H1 (cell line): Measurements from ENCODE around the gene COL6A2.

Experiments used
- BRCA1 ChIP-seq: IDR thresholded peaks from 2 replicates; pipeline ENCODE4 v1.6.1; 2012; ENCODE audit warnings: low read depth, low read length, improper control_type of control experiment
- EGR1 ChIP-seq: IDR thresholded peaks from 2 replicates; pipeline ENCODE4 v1.6.1; 2011; ENCODE audit warnings: low read depth, low read length, borderline replicate concordance
- EP300 ChIP-seq, 2 experiments: IDR thresholded peaks; 1 replicate in 1 of 2; 2 replicates in 1 of 2; pipeline ENCODE4 v1.6.1; 2011 to 2012; ENCODE audit warnings: low read depth in 2 of 2, low read length in 2 of 2, mild to moderate bottlenecking in 2 of 2, borderline replicate concordance in 1 of 2, inconsistent platforms in 1 of 2, moderate library complexity in 1 of 2
- EZH2 ChIP-seq: fragments of 200-600 bp; sonication (generic); IDR thresholded peaks from 2 replicates; pipeline ENCODE4 v1.7.1; 2012; ENCODE audit warnings: low read depth, mild to moderate bottlenecking, moderate library complexity, low read length, inconsistent platforms; ENCODE audit not compliant: severe bottlenecking
- MAFK ChIP-seq: IDR thresholded peaks from 2 replicates; pipeline ENCODE4 v1.6.1; 2012; ENCODE audit warnings: low read depth, mild to moderate bottlenecking, improper control_type of control experiment, low read length
- POLR2A ChIP-seq, 2 experiments: IDR thresholded peaks; 1 replicate in 1 of 2; 2 replicates in 1 of 2; pipeline ENCODE4 v1.6.1; 2011; ENCODE audit warnings: low read depth in 2 of 2, low read length in 2 of 2, mild to moderate bottlenecking in 2 of 2; ENCODE audit errors: control extremely low read depth in 1 of 2
- POLR2AphosphoS5 ChIP-seq: IDR thresholded peaks from 2 replicates; pipeline ENCODE4 v1.6.1; 2011; ENCODE audit warnings: low read depth, low read length
- RFX5 ChIP-seq: IDR thresholded peaks from 2 replicates; pipeline ENCODE4 v1.6.1; 2011; ENCODE audit warnings: low read depth, low read length, improper control_type of control experiment, borderline replicate concordance
- YY1 ChIP-seq: IDR thresholded peaks from 2 replicates; pipeline ENCODE4 v1.6.1; 2011; ENCODE audit warnings: low read depth, mild to moderate bottlenecking, low read length
- ZNF274 ChIP-seq: IDR thresholded peaks from 2 replicates; pipeline ENCODE4 v1.7.0; 2012; ENCODE audit warnings: low read length, borderline replicate concordance; ENCODE audit errors: extremely low read depth
- TF ChIP-seq, protein P1 (sequence below), 3 experiments: IDR thresholded peaks; 1 replicate in 2 of 3; 2 replicates in 1 of 3; pipeline versions ENCODE4 v1.5.1 to v1.6.1; 2011; ENCODE audit warnings: low read length in 3 of 3, mild to moderate bottlenecking in 3 of 3, inconsistent platforms in 2 of 3, low read depth in 1 of 3, moderate library complexity in 1 of 3; ENCODE audit not compliant: insufficient read depth in 1 of 3; ENCODE audit errors: control extremely low read depth in 1 of 3
- TF ChIP-seq, protein P2 (sequence below): IDR thresholded peaks from 2 replicates; pipeline ENCODE4 v1.6.1; 2012; ENCODE audit warnings: inconsistent platforms
- TF ChIP-seq, protein P3 (sequence below): IDR thresholded peaks from 2 replicates; pipeline ENCODE4 v1.6.1; 2012; ENCODE audit warnings: inconsistent platforms
- TF ChIP-seq, protein P4 (sequence below): IDR thresholded peaks from 2 replicates; pipeline ENCODE4 v1.6.1; 2011; ENCODE audit warnings: low read depth, mild to moderate bottlenecking, low read length; ENCODE audit not compliant: insufficient read depth

DNA sequence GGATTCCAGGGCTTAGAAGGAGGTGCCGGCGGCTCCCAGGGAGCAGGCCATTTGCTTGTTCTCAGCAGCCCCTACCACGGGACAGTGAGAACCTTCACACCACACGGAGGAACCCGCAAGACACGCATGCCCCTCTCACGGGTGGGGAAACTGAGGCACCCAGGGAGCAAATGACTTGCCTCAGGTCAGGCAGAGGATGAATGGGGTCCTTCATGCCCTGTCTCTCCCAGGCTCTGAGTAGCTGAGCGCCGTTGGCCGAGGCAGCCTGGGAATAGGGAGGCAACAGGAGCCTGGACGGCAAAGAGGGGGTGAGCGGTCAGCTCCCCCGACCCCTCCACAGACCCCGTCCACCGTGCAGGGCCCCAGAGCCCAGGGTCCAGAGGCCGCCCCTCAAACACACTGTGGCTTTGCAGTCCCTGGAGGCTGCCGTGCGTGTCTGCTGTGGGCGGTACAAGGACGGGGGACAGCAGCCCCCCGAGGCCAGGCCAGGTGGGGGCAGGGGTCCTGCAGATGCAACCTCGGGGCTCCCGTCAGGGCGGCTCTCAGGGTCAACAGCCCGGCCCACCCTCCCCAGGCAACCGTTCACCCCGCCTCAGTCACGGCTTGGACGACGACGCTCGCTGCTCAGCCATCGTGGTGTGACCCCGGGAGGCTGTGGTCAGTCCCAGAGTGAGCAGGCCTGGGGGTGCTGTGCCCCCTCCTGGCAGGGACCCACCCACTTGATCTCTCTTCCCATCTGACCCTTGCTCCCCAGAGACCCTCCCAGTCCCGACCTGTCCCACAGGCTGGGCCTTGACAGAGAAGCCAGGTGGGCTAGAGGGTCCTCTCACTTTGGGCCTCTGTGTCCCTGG is 15.8 kb upstream of the COL6A2 start:
- TF ChIP-seq, protein P1, sequence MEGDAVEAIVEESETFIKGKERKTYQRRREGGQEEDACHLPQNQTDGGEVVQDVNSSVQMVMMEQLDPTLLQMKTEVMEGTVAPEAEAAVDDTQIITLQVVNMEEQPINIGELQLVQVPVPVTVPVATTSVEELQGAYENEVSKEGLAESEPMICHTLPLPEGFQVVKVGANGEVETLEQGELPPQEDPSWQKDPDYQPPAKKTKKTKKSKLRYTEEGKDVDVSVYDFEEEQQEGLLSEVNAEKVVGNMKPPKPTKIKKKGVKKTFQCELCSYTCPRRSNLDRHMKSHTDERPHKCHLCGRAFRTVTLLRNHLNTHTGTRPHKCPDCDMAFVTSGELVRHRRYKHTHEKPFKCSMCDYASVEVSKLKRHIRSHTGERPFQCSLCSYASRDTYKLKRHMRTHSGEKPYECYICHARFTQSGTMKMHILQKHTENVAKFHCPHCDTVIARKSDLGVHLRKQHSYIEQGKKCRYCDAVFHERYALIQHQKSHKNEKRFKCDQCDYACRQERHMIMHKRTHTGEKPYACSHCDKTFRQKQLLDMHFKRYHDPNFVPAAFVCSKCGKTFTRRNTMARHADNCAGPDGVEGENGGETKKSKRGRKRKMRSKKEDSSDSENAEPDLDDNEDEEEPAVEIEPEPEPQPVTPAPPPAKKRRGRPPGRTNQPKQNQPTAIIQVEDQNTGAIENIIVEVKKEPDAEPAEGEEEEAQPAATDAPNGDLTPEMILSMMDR (IDR thresholded peaks at IDR 0.05; ENCODE audit: control extremely low read depth in 1 of 3, insufficient read depth in 1 of 3, low read depth in 1 of 3, low read length in 3 of 3), result no peak
- TF ChIP-seq, protein P2, sequence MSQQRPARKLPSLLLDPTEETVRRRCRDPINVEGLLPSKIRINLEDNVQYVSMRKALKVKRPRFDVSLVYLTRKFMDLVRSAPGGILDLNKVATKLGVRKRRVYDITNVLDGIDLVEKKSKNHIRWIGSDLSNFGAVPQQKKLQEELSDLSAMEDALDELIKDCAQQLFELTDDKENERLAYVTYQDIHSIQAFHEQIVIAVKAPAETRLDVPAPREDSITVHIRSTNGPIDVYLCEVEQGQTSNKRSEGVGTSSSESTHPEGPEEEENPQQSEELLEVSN, result no peak
- TF ChIP-seq EZH2 (no peak), EGR1 (no peak), EP300 (IDR thresholded peaks at IDR 0.05; ENCODE audit: borderline replicate concordance in 1 of 2, low read depth in 2 of 2, low read length in 2 of 2) (no peak), YY1 (no peak), MAFK (no peak), RFX5 (no peak), POLR2AphosphoS5 (no peak), POLR2A (IDR thresholded peaks at IDR 0.05; ENCODE audit: control extremely low read depth in 1 of 2, low read depth in 2 of 2, low read length in 2 of 2) (no peak), BRCA1 (no peak), ZNF274 (no peak)
- TF ChIP-seq, protein P3, sequence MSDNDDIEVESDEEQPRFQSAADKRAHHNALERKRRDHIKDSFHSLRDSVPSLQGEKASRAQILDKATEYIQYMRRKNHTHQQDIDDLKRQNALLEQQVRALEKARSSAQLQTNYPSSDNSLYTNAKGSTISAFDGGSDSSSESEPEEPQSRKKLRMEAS, result no peak
- TF ChIP-seq, protein P4, sequence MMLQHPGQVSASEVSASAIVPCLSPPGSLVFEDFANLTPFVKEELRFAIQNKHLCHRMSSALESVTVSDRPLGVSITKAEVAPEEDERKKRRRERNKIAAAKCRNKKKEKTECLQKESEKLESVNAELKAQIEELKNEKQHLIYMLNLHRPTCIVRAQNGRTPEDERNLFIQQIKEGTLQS, result no peak
